Measurements from ENCODE around the gene SLC12A5. TPM values are rescaled to one million over a fixed set of nuclear protein-coding genes. Genes with fewer than 3 reads are reported as not detected.

The SLC12A5 gene
- total RNA-seq, 2 experiments from 2014 or later: 3.8 to 11.0 TPM

- Histone ChIP-seq H3K9me3 (ENCODE audit: low read length) (no peaks in the 10 kb centered on the region), H2AFZ (ENCODE audit: low read length) (no peak overlapping the region), H3K4me1 (ENCODE audit: insufficient read depth, low read length, poor library complexity, severe bottlenecking) (peaks cover 26% of the 10 kb centered on the region), H3K36me3 (ENCODE audit: insufficient read depth, low read length) (peaks cover 33% of the 10 kb centered on the region), H3K79me2 (ENCODE audit: insufficient read depth, low read depth, low read length) (peaks cover 88% of the 10 kb centered on the region), H4K20me1 (ENCODE audit: insufficient read depth, low read length) (peaks cover 71% of the 10 kb centered on the region), H3K4me2 (ENCODE audit: low read length) (no peak overlapping the region), H3K9me2 (ENCODE audit: insufficient read depth, low read length) (no peaks in the 10 kb centered on the region), H3K4me3 (ENCODE audit: low read depth, low read length, poor library complexity, severe bottlenecking) (no peak overlapping the region), H3K27ac (ENCODE audit: low read depth, low read length, poor library complexity, severe bottlenecking) (no peak overlapping the region)
- ChIA-PET POLR2A (no interaction called here), CTCF (ENCODE audit: unreplicated experiment) (no interaction called here)
- no TSS peak for BruUV-seq (replicated peaks)
- DNase-seq (ENCODE audit: low spot score): no peak
- no peak for TF ChIP-seq EZH2phosphoT487 (IDR thresholded peaks at IDR 0.05; ENCODE audit: borderline replicate concordance, low read depth, low read length)
- TF ChIP-seq, protein P1, sequence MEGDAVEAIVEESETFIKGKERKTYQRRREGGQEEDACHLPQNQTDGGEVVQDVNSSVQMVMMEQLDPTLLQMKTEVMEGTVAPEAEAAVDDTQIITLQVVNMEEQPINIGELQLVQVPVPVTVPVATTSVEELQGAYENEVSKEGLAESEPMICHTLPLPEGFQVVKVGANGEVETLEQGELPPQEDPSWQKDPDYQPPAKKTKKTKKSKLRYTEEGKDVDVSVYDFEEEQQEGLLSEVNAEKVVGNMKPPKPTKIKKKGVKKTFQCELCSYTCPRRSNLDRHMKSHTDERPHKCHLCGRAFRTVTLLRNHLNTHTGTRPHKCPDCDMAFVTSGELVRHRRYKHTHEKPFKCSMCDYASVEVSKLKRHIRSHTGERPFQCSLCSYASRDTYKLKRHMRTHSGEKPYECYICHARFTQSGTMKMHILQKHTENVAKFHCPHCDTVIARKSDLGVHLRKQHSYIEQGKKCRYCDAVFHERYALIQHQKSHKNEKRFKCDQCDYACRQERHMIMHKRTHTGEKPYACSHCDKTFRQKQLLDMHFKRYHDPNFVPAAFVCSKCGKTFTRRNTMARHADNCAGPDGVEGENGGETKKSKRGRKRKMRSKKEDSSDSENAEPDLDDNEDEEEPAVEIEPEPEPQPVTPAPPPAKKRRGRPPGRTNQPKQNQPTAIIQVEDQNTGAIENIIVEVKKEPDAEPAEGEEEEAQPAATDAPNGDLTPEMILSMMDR (conservative IDR thresholded peaks at IDR 0.05; ENCODE audit: low read length): no peak
- intact Hi-C loops (cut with micrococcal nuclease; ENCODE audit: unreplicated experiment): no loop called here
Observed at GRCh38 chr20:46083101-46083500, 54.1 kb downstream of the SLC12A5 start.

GRCh38 chr20:46083531-46084061 lies 54.6 kb downstream of the SLC12A5 start:
- Histone ChIP-seq H3K36me3 (ENCODE audit: insufficient read depth, low read length) (peaks cover 28% of the 10 kb centered on the region), H3K4me3 (ENCODE audit: low read depth, low read length, poor library complexity, severe bottlenecking) (no peak overlapping the region), H3K9me3 (ENCODE audit: low read length) (no peaks in the 10 kb centered on the region), H4K20me1 (ENCODE audit: insufficient read depth, low read length) (peaks cover 74% of the 10 kb centered on the region), H3K79me2 (ENCODE audit: insufficient read depth, low read depth, low read length) (peaks cover 93% of the 10 kb centered on the region), H2AFZ (ENCODE audit: low read length) (no peak overlapping the region), H3K4me2 (ENCODE audit: low read length) (no peak overlapping the region), H3K9me2 (ENCODE audit: insufficient read depth, low read length) (no peaks in the 10 kb centered on the region), H3K4me1 (ENCODE audit: insufficient read depth, low read length, poor library complexity, severe bottlenecking) (peaks cover 30% of the 10 kb centered on the region), H3K27ac (ENCODE audit: low read depth, low read length, poor library complexity, severe bottlenecking) (no peak overlapping the region)
- CTCF ChIA-PET (ENCODE audit: unreplicated experiment): no interaction called here
- intact Hi-C loops (cut with micrococcal nuclease; ENCODE audit: unreplicated experiment): no loop called here
- no TSS peak for BruUV-seq (replicated peaks)
- TF ChIP-seq, protein P1 (conservative IDR thresholded peaks at IDR 0.05; ENCODE audit: low read length): no peak
- DNase-seq (ENCODE audit: low spot score): no peak
- POLR2A ChIA-PET: no interaction called here

DNA sequence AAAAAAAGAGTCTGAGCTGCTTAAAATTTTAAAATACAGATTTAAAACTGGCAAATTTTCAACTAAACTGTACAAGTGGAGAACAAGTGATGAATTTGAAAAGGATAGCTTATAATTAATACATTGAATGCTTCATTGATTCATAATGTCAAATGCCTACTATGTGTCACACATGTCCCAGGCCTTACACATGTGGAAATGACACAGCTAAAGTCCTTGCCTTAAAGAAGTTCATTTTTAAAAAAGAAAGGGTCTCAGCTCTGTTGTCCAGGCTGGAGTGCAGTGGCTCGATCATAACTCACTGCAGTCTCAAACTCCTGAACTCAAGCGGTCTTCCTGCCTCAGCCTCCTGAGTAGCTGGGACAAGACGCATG lies 55.8 kb downstream of the SLC12A5 start:
- H2AFZ ChIP-seq (ENCODE audit: low read length): no peak overlapping the region
- POLR2A ChIA-PET: interaction anchor here (0.9 to 1.1 kb wide), 3 partner anchors 12 to 35 kb away, joined by 3 to 4 read pairs (median 3); no protein-coding TSS in a partner anchor
- H4K20me1 ChIP-seq (ENCODE audit: insufficient read depth, low read length): peaks cover 74% of the 10 kb centered on the region
- peaks cover 16% of the 10 kb centered on the region for H3K36me3 ChIP-seq (ENCODE audit: insufficient read depth, low read length)
- no peak overlapping the region for H3K27ac ChIP-seq (ENCODE audit: low read depth, low read length, poor library complexity, severe bottlenecking)
- no peak for DNase-seq (ENCODE audit: low spot score)
- H3K9me3 ChIP-seq (ENCODE audit: low read length): no peaks in the 10 kb centered on the region
- no TSS peak for BruUV-seq (replicated peaks)
- no peak overlapping the region for H3K4me3 ChIP-seq (ENCODE audit: low read depth, low read length, poor library complexity, severe bottlenecking)
- H3K4me1 ChIP-seq (ENCODE audit: insufficient read depth, low read length, poor library complexity, severe bottlenecking): peaks cover 30% of the 10 kb centered on the region
- no peak overlapping the region for H3K4me2 ChIP-seq (ENCODE audit: low read length)
- TF ChIP-seq EZH2phosphoT487 (IDR thresholded peaks at IDR 0.05; ENCODE audit: borderline replicate concordance, low read depth, low read length): no peak
- TF ChIP-seq, protein P1 (conservative IDR thresholded peaks at IDR 0.05; ENCODE audit: low read length): no peak
- intact Hi-C loops (cut with micrococcal nuclease; ENCODE audit: unreplicated experiment): no loop called here
- CTCF ChIA-PET (ENCODE audit: unreplicated experiment): no interaction called here
- peaks cover 96% of the 10 kb centered on the region for H3K79me2 ChIP-seq (ENCODE audit: insufficient read depth, low read depth, low read length)
- no peaks in the 10 kb centered on the region for H3K9me2 ChIP-seq (ENCODE audit: insufficient read depth, low read length)
